Central memory CD8-positive, alpha-beta T cell (primary cell): ENCODE measurements around the gene EXOC6B.
"Not testable (repeated sequence)": the region's sequence is repeated elsewhere in the genome, so short reads cannot be mapped to it uniquely, and the experiment has no call there.

Experiments
- ATAC-seq: fragments of 150-1000 bp; cut with Tn5 transposase; replicated peaks from 2 replicates; pipeline ENCODE4 v1.10.0; 2022; ENCODE audit warnings: mild to moderate bottlenecking, moderate FRiP score, moderate number of reproducible peaks; ENCODE audit not compliant: poor library complexity, severe bottlenecking; ENCODE audit errors: extremely low read depth
- DNase-seq, 2 donors: peaks; one replicate each; pipeline ENCODE4 v3.0.0; 2021; ENCODE audit warnings: low spot score in 2 of 2
- H3K27ac Mint-ChIP-seq: one replicate; pipeline ENCODE4 v1.8.0; 2022; ENCODE audit warnings: low read depth, mild to moderate bottlenecking, moderate library complexity, mixed read lengths
- H3K27me3 Mint-ChIP-seq: one replicate; pipeline ENCODE4 v1.8.0; 2022; ENCODE audit warnings: mixed read lengths
- H3K36me3 Mint-ChIP-seq: one replicate; pipeline ENCODE4 v1.8.0; 2022; ENCODE audit warnings: mild to moderate bottlenecking, moderate library complexity, mixed read lengths; ENCODE audit not compliant: insufficient read depth
- H3K4me1 Mint-ChIP-seq: one replicate; pipeline ENCODE4 v1.8.0; 2022; ENCODE audit warnings: mixed read lengths
- H3K4me3 Mint-ChIP-seq: one replicate; pipeline ENCODE4 v1.8.0; 2022; ENCODE audit warnings: mild to moderate bottlenecking, moderate library complexity, mixed read lengths
- H3K9me3 Mint-ChIP-seq: one replicate; pipeline ENCODE4 v1.8.0; 2022; ENCODE audit warnings: mixed read lengths

Gene EXOC6B

DNA sequence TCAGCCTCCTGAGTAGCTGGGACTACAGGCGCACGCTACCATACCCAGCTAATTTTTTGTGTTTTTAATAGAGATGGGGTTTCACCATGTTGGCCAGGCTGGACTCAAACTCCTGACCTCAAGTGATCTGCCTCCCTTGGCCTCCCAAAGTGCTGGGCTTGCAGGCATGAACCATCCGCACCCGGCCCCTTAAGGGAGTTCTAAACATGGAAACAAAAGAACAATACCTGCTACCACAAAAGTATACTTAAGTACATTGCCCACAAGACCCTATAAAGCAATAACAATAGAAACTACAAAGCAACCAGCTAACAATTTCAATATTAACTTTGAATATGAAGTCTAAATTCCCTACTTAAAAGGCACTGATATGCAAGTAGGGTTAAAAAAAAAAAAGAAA lies 242.0 kb downstream of the EXOC6B start:
- H3K4me3 Mint-ChIP-seq, H3K9me3 Mint-ChIP-seq, H3K27ac Mint-ChIP-seq, H3K36me3 Mint-ChIP-seq, DNase-seq, ATAC-seq, H3K27me3 Mint-ChIP-seq: not testable (repeated sequence)
- H3K4me1 Mint-ChIP-seq, result peaks cover 11% of the 10 kb centered on the region

DNA sequence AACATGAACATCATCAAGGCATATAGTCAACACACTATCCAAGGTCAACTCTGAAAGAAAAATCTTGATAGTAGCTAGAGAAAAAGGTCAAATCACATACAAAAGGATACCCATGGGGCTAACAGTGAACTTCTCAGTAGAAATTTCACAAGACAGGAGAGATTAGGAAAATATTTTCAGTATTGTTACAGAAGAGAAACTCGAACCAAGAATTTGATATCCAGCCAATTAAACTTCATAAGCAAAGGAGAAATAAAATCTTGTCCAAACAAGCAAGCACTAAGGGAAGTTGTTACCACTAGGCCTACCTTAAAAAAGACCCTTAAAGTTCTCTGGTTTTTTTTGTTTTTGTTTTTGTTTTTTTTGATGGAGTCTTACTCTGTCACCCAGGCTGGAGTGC lies 242.5 kb downstream of the EXOC6B start:
- Mint-ChIP-seq H3K4me1 (peaks cover 11% of the 10 kb centered on the region), H3K27me3 (no peaks in the 10 kb centered on the region), H3K9me3 (no peaks in the 10 kb centered on the region), H3K4me3 (no peak overlapping the region), H3K36me3 (peaks cover 2% of the 10 kb centered on the region), H3K27ac (no peak overlapping the region)
- ATAC-seq (no peak), DNase-seq (no peak)

GRCh38 chr2:72581560-72582181 lies 244.2 kb downstream of the EXOC6B start:
- peaks cover 11% of the 10 kb centered on the region for H3K4me1 Mint-ChIP-seq
- H3K27ac Mint-ChIP-seq, result no peak overlapping the region
- peaks cover 2% of the 10 kb centered on the region for H3K36me3 Mint-ChIP-seq

DNA sequence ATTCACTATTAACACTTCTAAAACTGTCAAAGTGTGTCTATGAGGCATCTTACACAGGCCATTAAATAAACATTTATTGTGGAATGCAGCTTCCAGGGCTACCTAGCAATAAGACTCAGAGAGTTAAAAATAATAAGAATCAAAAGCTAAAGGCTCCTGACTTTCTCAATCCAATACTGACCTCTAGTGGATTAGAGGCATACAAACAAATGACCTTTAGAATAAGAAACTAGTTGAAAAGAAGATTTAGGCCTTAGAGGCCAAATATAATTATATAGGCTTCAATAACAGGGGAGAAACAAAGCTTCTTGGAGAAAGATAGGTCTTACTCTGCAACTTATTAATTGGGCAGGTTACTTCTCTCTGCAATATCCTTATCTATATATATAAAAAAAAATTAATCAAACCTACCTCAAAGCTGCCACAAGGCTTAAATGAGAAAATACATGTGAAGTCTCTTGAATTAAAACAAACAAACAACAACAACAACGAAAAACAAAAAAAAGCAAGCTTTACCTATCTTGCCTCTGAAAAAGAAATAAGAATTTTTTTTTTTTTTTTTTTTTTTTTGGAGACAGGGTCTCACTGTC lies 246.1 kb downstream of the EXOC6B start:
- Mint-ChIP-seq H3K4me3 (no peak overlapping the region), H3K4me1 (peaks cover 6% of the 10 kb centered on the region), H3K36me3 (no peaks in the 10 kb centered on the region), H3K9me3 (no peaks in the 10 kb centered on the region), H3K27me3 (no peaks in the 10 kb centered on the region), H3K27ac (no peak overlapping the region)
- DNase-seq (no peak), ATAC-seq (no peak)

More at GRCh38 chr2:72581560-72582181, 244.2 kb downstream of the EXOC6B start:
- H3K27me3 Mint-ChIP-seq, result no peaks in the 10 kb centered on the region
- ATAC-seq (no peak), DNase-seq (no peak)
- H3K4me3 Mint-ChIP-seq, result no peak overlapping the region
- H3K9me3 Mint-ChIP-seq, result no peaks in the 10 kb centered on the region

DNA sequence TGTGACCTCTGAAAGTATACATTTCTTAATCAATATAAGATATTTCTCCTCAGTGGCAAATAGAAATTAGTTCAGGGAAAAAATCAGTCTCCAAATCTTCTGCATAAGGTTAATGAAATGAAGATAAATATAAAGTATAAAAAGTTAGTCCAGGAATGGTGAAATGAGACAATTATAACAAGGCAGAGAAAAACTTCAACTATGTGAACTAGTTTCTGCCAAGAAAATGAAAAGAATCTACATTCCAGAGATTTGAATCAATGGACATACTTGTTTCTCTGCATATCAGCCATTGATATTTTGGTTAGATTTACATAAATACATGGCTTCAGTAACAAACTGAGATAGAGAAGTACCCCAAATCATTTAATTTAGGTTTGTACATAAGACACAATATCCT lies 249.0 kb downstream of the EXOC6B start:
- no peak overlapping the region for H3K4me3 Mint-ChIP-seq
- ATAC-seq, result no peak
- no peaks in the 10 kb centered on the region for H3K36me3 Mint-ChIP-seq
- DNase-seq, result no peak
- no peak overlapping the region for H3K27ac Mint-ChIP-seq
- H3K9me3 Mint-ChIP-seq, result no peaks in the 10 kb centered on the region
- H3K27me3 Mint-ChIP-seq, result no peaks in the 10 kb centered on the region
- no peaks in the 10 kb centered on the region for H3K4me1 Mint-ChIP-seq

DNA sequence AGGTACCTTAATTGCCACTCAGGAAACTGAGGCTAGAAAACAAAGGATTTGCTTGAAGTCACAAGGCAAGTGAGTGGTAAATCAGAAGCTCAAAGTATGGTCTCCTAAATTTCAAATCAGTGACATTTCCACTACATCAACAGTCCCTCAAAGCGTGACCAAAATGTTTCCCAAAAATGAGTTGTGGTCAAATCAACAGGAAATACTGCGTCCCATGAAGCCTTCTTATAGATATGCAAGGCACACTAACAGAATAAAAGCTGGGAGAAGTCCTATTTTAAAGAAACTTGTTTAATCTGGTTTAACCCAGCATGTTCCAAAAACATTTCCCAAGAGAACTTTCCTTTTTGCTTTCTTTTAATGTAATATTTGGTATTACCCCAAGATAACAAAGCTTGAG lies 249.4 kb downstream of the EXOC6B start:
- DNase-seq, result no peak
- ATAC-seq, result no peak
- Mint-ChIP-seq H3K27me3 (no peaks in the 10 kb centered on the region), H3K4me3 (no peak overlapping the region), H3K27ac (no peak overlapping the region), H3K4me1 (no peaks in the 10 kb centered on the region), H3K9me3 (no peaks in the 10 kb centered on the region), H3K36me3 (no peaks in the 10 kb centered on the region)

DNA sequence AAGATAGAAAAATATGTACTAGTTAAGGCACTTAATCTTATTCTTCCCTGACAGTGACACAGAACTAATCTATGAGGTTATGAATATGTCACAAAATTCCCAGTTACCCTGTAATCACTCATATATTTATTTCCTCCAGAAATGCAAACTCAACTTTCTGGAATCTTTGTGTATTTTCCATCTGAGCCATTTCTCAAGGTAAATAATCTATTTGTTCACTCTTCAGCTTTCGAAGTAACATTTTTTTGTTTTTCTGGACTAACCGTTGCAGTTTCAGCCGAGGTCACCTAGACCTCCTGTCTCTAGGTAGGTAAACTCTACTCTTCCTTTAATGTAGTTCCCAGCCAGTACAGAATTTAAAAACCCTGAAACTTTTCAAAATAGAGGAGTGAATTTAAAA lies 250.9 kb downstream of the EXOC6B start:
- DNase-seq (no peak), ATAC-seq (no peak)
- H3K4me1 Mint-ChIP-seq, result no peaks in the 10 kb centered on the region
- H3K4me3 Mint-ChIP-seq, result no peak overlapping the region
- H3K36me3 Mint-ChIP-seq, result no peaks in the 10 kb centered on the region
- H3K27me3 Mint-ChIP-seq, result no peaks in the 10 kb centered on the region
- H3K27ac Mint-ChIP-seq, result no peak overlapping the region
- no peaks in the 10 kb centered on the region for H3K9me3 Mint-ChIP-seq

DNA sequence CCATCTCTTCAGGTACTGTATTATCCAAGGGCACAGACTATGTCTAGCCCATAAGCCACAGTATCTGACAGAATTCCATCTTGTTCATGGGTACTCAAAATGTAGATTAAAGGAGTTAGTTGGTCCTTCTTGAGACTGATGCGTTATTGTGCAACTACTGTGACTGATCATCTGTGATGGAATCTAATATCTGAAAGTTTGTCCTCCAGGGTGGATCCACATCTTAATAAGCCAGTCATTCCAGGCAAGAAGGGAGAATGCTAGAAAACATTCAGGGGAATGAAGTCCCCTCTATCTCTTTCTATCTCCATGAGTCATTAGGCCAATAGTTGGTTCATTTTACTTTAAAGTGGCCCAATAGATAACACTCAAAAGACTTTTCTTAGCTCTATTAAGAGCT lies 252.6 kb downstream of the EXOC6B start:
- Mint-ChIP-seq H3K9me3 (no peaks in the 10 kb centered on the region), H3K36me3 (no peaks in the 10 kb centered on the region), H3K4me3 (no peak overlapping the region), H3K27me3 (no peaks in the 10 kb centered on the region), H3K27ac (no peak overlapping the region), H3K4me1 (no peaks in the 10 kb centered on the region)
- DNase-seq, result no peak
- no peak for ATAC-seq

DNA sequence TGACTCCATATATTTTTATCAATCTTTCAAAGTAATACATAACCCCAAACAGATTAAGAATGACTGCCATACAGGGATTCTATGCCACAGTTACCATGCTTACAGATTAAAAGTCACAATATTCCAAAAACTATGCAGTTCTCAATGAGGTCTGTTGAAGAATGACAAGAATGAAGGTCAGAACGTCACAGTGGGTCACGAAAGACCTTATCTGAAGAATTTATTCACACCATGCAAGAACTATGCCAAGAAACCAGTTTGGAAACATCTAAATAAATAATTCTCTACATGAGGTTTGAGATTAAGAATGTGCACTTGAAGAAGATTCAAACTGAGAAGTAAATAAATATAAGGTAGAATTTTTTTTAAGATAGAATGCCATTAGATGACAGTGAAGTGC lies 253.3 kb downstream of the EXOC6B start:
- Mint-ChIP-seq H3K27ac (no peak overlapping the region), H3K4me1 (no peaks in the 10 kb centered on the region), H3K4me3 (no peak overlapping the region), H3K9me3 (no peaks in the 10 kb centered on the region), H3K36me3 (no peaks in the 10 kb centered on the region), H3K27me3 (no peaks in the 10 kb centered on the region)
- DNase-seq, result no peak
- no peak for ATAC-seq

GRCh38 chr2:72570413-72570812 lies 255.4 kb downstream of the EXOC6B start:
- H3K9me3 Mint-ChIP-seq, result no peaks in the 10 kb centered on the region
- no peak for DNase-seq
- no peak for ATAC-seq

GRCh38 chr2:72562451-72563153 lies 263.2 kb downstream of the EXOC6B start:
- peaks cover 5% of the 10 kb centered on the region for H3K36me3 Mint-ChIP-seq
- ATAC-seq (no peak), DNase-seq (no peak)
- no peaks in the 10 kb centered on the region for H3K9me3 Mint-ChIP-seq
- no peak overlapping the region for H3K4me3 Mint-ChIP-seq
- H3K27ac Mint-ChIP-seq, result no peak overlapping the region
- no peaks in the 10 kb centered on the region for H3K27me3 Mint-ChIP-seq
- peaks cover 5% of the 10 kb centered on the region for H3K4me1 Mint-ChIP-seq

More at GRCh38 chr2:72570413-72570812, 255.4 kb downstream of the EXOC6B start:
- Mint-ChIP-seq H3K27ac (no peak overlapping the region), H3K27me3 (no peaks in the 10 kb centered on the region), H3K4me1 (no peaks in the 10 kb centered on the region), H3K36me3 (no peaks in the 10 kb centered on the region), H3K4me3 (no peak overlapping the region)

DNA sequence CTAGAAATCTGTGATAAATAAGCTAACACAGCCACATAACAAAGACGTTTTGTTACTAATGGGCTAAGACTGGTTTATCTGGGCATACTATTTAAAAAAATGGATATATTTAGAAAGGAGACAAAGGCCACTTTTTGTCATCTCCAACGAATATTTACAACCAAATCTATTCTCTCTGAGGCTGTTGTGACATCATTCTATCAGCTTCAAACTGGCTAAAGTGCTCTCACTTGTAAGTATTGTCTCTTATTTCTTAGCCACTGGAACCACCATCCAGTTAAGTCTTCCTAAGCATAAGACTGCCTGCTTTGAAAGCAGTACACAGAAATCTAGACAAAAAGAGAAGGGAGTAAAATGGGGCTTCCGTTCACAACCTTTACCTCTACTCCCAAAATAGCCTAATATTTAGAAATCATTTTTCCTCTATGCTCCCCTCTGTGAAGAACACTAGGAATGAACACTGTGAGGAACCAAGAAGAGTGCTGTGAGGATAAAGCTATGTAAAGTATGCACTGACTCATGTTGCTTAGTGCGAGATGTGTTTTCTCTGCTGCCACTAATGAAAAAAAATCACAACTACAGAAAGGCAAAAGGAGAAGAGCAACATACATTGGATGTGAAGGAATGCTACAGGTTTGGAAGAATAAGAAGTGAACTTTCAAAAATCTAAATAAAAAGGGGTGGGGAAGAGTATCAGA lies 264.1 kb downstream of the EXOC6B start:
- Mint-ChIP-seq H3K4me3 (no peak overlapping the region), H3K27ac (no peak overlapping the region), H3K36me3 (peaks cover 5% of the 10 kb centered on the region), H3K4me1 (peaks cover 5% of the 10 kb centered on the region), H3K9me3 (no peaks in the 10 kb centered on the region), H3K27me3 (no peaks in the 10 kb centered on the region)
- DNase-seq (no peak), ATAC-seq (no peak)

DNA sequence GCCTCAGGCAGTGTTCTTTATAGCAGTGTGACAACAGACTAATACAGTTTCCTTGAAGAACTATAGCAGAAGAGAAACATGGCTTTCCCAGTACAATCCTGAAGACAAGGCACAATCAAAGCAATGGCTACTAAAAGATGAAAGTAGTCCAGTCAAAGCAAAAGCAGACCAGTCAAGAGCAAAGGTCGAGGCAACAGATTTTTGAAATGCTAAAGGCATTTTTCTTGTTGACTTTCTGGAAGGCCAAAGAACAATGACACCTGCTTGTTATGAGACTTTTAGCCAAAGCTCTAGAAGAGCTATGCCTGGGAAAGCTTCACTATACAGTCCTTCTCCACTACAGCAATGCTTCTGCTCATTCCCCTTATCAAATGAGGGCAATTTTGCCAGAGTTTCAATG lies 269.9 kb downstream of the EXOC6B start:
- Mint-ChIP-seq H3K4me1 (peaks cover 5% of the 10 kb centered on the region), H3K36me3 (peaks cover 7% of the 10 kb centered on the region), H3K9me3 (peaks cover 5% of the 10 kb centered on the region), H3K27ac (no peak overlapping the region), H3K4me3 (no peak overlapping the region), H3K27me3 (no peaks in the 10 kb centered on the region)
- ATAC-seq (no peak), DNase-seq (no peak)
